NB4 (cell line): ENCODE data around the gene PCNT.

Experiments used
- CTCF ChIP-seq: IDR thresholded peaks from one replicate; pipeline ENCODE4 v1.5.1; 2012; ENCODE audit warnings: low read depth, low read length
- MAX ChIP-seq: IDR thresholded peaks from 2 replicates; pipeline ENCODE4 v1.6.1; 2011; ENCODE audit warnings: low read depth, low read length
- MYC ChIP-seq: IDR thresholded peaks from 2 replicates; pipeline ENCODE4 v1.6.1; 2011; ENCODE audit warnings: low read depth, low read length
- POLR2A ChIP-seq: IDR thresholded peaks from 2 replicates; pipeline ENCODE4 v1.6.1; 2011; ENCODE audit warnings: mild to moderate bottlenecking; ENCODE audit not compliant: insufficient read length; ENCODE audit errors: extremely low read depth

GRCh38 chr21:46318464-46318845 is 5.5 kb upstream of the PCNT start:
- TF ChIP-seq CTCF (no peak), POLR2A (no peak), MAX (no peak), MYC (no peak)
